HepG2 (cell line): Measurements from ENCODE around the gene TNP2. TPM values are rescaled to one million over a fixed set of nuclear protein-coding genes. Genes with fewer than 3 reads are reported as not detected.

Experiments used
- DR1 ChIP-seq: sonication (generic); formaldehyde crosslinking; IDR thresholded peaks from 2 replicates; pipeline ENCODE4 v1.8.0; 2021; ENCODE audit warnings: mild to moderate bottlenecking, missing genetic modification reagents, inconsistent platforms
- HNRNPUL1 ChIP-seq: fragments of 200-400 bp; formaldehyde crosslinking; IDR thresholded peaks from 2 replicates; pipeline ENCODE4 v1.6.1; 2017; ENCODE audit warnings: low read depth, mild to moderate bottlenecking, low read length, moderate library complexity
- JUN ChIP-seq: sonication (generic); formaldehyde crosslinking; IDR thresholded peaks from 2 replicates; pipeline ENCODE4 v1.4.0; 2020; ENCODE audit warnings: mild to moderate bottlenecking, missing genetic modification reagents
- MYNN ChIP-seq: sonication (generic); formaldehyde crosslinking; IDR thresholded peaks from 2 replicates; pipeline ENCODE4 v1.4.0; 2020; ENCODE audit warnings: mild to moderate bottlenecking, low read depth, missing genetic modification reagents
- NFYC ChIP-seq: IDR thresholded peaks from 2 replicates; pipeline ENCODE4 v1.6.1; 2016; ENCODE audit warnings: missing genetic modification reagents, missing compliant biosample characterization
- PHF8 ChIP-seq: sonication (generic); formaldehyde crosslinking; IDR thresholded peaks from 2 replicates; pipeline ENCODE4 v1.5.0; 2020; ENCODE audit warnings: missing genetic modification reagents
- SMAD9 ChIP-seq: sonication (generic); formaldehyde crosslinking; IDR thresholded peaks from 2 replicates; pipeline ENCODE4 v1.5.1; 2020; ENCODE audit warnings: mild to moderate bottlenecking, missing genetic modification reagents
- SOX5 ChIP-seq: IDR thresholded peaks from 2 replicates; pipeline ENCODE4 v1.6.1; 2016; ENCODE audit warnings: borderline replicate concordance
- ZBTB38 ChIP-seq: sonication (generic); formaldehyde crosslinking; IDR thresholded peaks from 2 replicates; pipeline ENCODE4 v1.5.1; 2020; ENCODE audit warnings: mild to moderate bottlenecking, missing genetic modification reagents
- ZEB1 ChIP-seq: IDR thresholded peaks from 2 replicates; pipeline ENCODE4 v1.6.1; 2012; ENCODE audit warnings: mild to moderate bottlenecking, low read depth, inconsistent platforms; ENCODE audit not compliant: insufficient replicate concordance
- ZFYVE20 ChIP-seq: sonication (generic); formaldehyde crosslinking; IDR thresholded peaks from 2 replicates; pipeline ENCODE4 v1.8.0; 2023; ENCODE audit warnings: low read depth, mild to moderate bottlenecking, moderate library complexity, missing genetic modification reagents, borderline replicate concordance
- ZNF225 ChIP-seq: sonication (generic); formaldehyde crosslinking; IDR thresholded peaks from 2 replicates; pipeline ENCODE4 v1.4.0; 2020; ENCODE audit warnings: mild to moderate bottlenecking, missing genetic modification reagents
- ZNF431 ChIP-seq: sonication (generic); formaldehyde crosslinking; IDR thresholded peaks from 2 replicates; pipeline ENCODE4 v1.9.0; 2022; ENCODE audit warnings: missing genetic modification reagents, low read depth, mild to moderate bottlenecking, borderline replicate concordance
- ZNF577 ChIP-seq: sonication (generic); formaldehyde crosslinking; IDR thresholded peaks from 2 replicates; pipeline ENCODE4 v1.4.0; 2020; ENCODE audit warnings: mild to moderate bottlenecking, low read depth, missing genetic modification reagents, borderline replicate concordance
- ZNF737 ChIP-seq: sonication (generic); formaldehyde crosslinking; IDR thresholded peaks from 2 replicates; pipeline ENCODE4 v1.5.0; 2020; ENCODE audit warnings: missing genetic modification reagents, mild to moderate bottlenecking, borderline replicate concordance
- polyA plus RNA-seq, 8 experiments: library from polyadenylated mRNA; depleted of rRNA in 3 of 8; stranded (reverse) in 7 of 8; unstranded in 1 of 8; fragments of >200 nt; fragmentation: Illumina TruSeq in 4 of 8; extraction: Trizol in 4 of 8; gene quantifications; 2 replicates each; pipeline versions ENCODE4 v1.2.1 to v1.2.3, GENCODE V29; 2011 to 2016; ENCODE audit warnings: low read depth in 4 of 8, missing spikeins in 1 of 8, mixed read lengths in 1 of 8; ENCODE audit not compliant: insufficient read depth in 1 of 8
- total RNA-seq, 5 experiments: library from RNA; depleted of rRNA; stranded (reverse); fragments of >200 nt; fragmentation: Illumina TruSeq; extraction: Trizol; gene quantifications; 2 replicates each; pipeline ENCODE4 v1.2.3, GENCODE V29; 2016; ENCODE audit warnings: low read depth in 1 of 5
- TF ChIP-seq, protein P1 (sequence below): sonication (generic); formaldehyde crosslinking; IDR thresholded peaks from 2 replicates; pipeline ENCODE4 v1.4.0; 2020; ENCODE audit warnings: missing genetic modification reagents
- TF ChIP-seq, protein P2 (sequence below): sonication (generic); formaldehyde crosslinking; IDR thresholded peaks from 2 replicates; pipeline ENCODE4 v1.5.0; 2020; ENCODE audit warnings: mild to moderate bottlenecking, low read depth, missing genetic modification reagents, borderline replicate concordance
- TF ChIP-seq, protein P3 (sequence below): sonication (generic); formaldehyde crosslinking; IDR thresholded peaks from 2 replicates; pipeline ENCODE4 v1.5.0; 2020; ENCODE audit warnings: missing genetic modification reagents
- TF ChIP-seq, protein P4 (sequence below): sonication (generic); formaldehyde crosslinking; IDR thresholded peaks from 2 replicates; pipeline ENCODE4 v1.8.1; 2023; ENCODE audit warnings: mild to moderate bottlenecking, missing genetic modification reagents
- TF ChIP-seq, protein P5 (sequence below): IDR thresholded peaks from 2 replicates; pipeline ENCODE4 v1.6.1; 2016; ENCODE audit warnings: low read depth, borderline replicate concordance

The TNP2 gene
- total and polyA plus RNA-seq, 2 of the 13 experiments (the other 11 are each of a cell fraction or from before 2014, with no cell fraction given): not detected

DNA sequence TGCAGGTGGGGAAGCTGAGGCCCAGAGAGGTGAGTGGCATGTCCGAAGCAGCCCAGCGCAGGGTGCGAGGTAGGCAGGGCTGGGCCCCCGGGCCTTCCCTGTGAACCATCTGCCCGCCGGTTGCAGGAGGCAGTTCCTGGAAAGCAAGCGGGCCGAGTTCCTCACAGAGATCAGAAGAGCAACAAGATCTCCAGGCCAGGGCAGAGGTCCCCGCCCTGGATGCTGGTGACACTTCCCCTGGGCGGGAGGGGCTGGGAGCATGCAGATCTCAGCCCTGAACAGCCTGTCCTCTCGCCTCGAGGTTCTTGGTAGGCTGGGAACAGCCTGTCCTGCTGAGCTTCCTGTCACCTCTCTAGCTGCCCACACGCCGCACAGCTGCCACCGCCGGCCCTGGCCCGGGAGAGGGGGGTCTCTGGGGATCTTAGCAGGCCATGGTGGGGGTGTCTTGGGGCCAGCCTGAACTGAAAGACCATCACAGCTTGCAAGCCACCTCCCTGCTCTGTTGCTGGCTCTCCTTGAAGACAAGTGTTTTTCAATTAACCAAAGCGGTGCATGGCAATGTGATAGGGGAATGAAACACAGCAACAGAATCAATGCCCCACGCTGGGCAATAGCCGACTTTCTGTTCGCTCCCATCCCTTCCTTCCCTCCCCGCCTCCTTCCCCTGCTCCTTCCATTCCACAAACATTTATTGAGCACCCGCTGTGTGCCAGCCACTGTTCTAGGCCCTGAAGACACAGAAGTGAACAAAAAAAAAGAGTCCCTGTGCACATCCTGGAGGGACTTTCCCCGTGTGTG lies 44.8 kb downstream of the TNP2 start (continued):
- TF ChIP-seq, protein P1, sequence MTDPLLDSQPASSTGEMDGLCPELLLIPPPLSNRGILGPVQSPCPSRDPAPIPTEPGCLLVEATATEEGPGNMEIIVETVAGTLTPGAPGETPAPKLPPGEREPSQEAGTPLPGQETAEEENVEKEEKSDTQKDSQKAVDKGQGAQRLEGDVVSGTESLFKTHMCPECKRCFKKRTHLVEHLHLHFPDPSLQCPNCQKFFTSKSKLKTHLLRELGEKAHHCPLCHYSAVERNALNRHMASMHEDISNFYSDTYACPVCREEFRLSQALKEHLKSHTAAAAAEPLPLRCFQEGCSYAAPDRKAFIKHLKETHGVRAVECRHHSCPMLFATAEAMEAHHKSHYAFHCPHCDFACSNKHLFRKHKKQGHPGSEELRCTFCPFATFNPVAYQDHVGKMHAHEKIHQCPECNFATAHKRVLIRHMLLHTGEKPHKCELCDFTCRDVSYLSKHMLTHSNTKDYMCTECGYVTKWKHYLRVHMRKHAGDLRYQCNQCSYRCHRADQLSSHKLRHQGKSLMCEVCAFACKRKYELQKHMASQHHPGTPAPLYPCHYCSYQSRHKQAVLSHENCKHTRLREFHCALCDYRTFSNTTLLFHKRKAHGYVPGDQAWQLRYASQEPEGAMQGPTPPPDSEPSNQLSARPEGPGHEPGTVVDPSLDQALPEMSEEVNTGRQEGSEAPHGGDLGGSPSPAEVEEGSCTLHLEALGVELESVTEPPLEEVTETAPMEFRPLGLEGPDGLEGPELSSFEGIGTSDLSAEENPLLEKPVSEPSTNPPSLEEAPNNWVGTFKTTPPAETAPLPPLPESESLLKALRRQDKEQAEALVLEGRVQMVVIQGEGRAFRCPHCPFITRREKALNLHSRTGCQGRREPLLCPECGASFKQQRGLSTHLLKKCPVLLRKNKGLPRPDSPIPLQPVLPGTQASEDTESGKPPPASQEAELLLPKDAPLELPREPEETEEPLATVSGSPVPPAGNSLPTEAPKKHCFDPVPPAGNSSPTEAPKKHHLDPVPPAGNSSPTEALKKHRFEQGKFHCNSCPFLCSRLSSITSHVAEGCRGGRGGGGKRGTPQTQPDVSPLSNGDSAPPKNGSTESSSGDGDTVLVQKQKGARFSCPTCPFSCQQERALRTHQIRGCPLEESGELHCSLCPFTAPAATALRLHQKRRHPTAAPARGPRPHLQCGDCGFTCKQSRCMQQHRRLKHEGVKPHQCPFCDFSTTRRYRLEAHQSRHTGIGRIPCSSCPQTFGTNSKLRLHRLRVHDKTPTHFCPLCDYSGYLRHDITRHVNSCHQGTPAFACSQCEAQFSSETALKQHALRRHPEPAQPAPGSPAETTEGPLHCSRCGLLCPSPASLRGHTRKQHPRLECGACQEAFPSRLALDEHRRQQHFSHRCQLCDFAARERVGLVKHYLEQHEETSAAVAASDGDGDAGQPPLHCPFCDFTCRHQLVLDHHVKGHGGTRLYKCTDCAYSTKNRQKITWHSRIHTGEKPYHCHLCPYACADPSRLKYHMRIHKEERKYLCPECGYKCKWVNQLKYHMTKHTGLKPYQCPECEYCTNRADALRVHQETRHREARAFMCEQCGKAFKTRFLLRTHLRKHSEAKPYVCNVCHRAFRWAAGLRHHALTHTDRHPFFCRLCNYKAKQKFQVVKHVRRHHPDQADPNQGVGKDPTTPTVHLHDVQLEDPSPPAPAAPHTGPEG (CRISPR knock-in tag): peak; percentile 58; the same call in 1 of the 2 replicates
- TF ChIP-seq DR1 (CRISPR knock-in tag) (no peak), JUN (CRISPR knock-in tag) (no peak), SOX5 (CRISPR knock-in tag) (no peak; the same call in 1 of the 2 replicates), ZNF577 (CRISPR knock-in tag) (no peak), PHF8 (CRISPR knock-in tag) (no peak), NFYC (CRISPR knock-in tag) (no peak), ZNF737 (CRISPR knock-in tag) (no peak), ZEB1 (no peak), ZNF431 (CRISPR knock-in tag) (peak; percentile 74; the same call in 1 of the 2 replicates), ZBTB38 (peak; percentile 48), SMAD9 (CRISPR knock-in tag) (no peak), ZFYVE20 (CRISPR knock-in tag) (no peak), HNRNPUL1 (no peak), ZNF225 (CRISPR knock-in tag) (no peak), MYNN (CRISPR knock-in tag) (no peak)
- TF ChIP-seq, protein P2, sequence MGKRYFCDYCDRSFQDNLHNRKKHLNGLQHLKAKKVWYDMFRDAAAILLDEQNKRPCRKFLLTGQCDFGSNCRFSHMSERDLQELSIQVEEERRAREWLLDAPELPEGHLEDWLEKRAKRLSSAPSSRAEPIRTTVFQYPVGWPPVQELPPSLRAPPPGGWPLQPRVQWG (CRISPR knock-in tag): no peak
- TF ChIP-seq, protein P3, sequence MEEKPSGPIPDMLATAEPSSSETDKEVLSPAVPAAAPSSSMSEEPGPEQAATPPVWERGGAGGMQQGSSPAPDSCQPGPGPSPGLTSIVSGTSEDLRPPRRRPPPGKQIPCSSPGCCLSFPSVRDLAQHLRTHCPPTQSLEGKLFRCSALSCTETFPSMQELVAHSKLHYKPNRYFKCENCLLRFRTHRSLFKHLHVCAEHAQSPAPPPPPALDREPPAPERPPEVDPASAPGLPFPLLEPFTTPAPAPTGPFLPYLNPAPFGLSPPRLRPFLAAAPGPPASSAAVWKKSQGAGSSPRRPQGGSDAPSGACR: 0 out of 2 replicates have a peak, but pooled peaks have one; percentile 36
- TF ChIP-seq, protein P4, sequence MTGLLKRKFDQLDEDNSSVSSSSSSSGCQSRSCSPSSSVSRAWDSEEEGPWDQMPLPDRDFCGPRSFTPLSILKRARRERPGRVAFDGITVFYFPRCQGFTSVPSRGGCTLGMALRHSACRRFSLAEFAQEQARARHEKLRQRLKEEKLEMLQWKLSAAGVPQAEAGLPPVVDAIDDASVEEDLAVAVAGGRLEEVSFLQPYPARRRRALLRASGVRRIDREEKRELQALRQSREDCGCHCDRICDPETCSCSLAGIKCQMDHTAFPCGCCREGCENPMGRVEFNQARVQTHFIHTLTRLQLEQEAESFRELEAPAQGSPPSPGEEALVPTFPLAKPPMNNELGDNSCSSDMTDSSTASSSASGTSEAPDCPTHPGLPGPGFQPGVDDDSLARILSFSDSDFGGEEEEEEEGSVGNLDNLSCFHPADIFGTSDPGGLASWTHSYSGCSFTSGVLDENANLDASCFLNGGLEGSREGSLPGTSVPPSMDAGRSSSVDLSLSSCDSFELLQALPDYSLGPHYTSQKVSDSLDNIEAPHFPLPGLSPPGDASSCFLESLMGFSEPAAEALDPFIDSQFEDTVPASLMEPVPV (CRISPR knock-in tag): no peak
- TF ChIP-seq, protein P5, sequence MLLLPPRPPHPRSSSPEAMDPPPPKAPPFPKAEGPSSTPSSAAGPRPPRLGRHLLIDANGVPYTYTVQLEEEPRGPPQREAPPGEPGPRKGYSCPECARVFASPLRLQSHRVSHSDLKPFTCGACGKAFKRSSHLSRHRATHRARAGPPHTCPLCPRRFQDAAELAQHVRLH: peak; percentile 37; the same call in 1 of the 2 replicates
